Ureter (tissue), 1 donor: Measurements from ENCODE around the gene PPP1R37. TPM values are rescaled to one million over a fixed set of nuclear protein-coding genes. Genes with fewer than 3 reads are reported as not detected.
A peak's percentile ranks its signal among the peaks of the same experiment; 100 is the strongest.
"Not testable (repeated sequence)": the region's sequence is repeated elsewhere in the genome, so short reads cannot be mapped to it uniquely, and the experiment has no call there.

Experiments used
- DNase-seq: peaks from one replicate; pipeline ENCODE4 v3.0.0-alpha.2; 2020; ENCODE audit warnings: low spot score
- total RNA-seq: library from RNA; stranded (reverse); gene quantifications from one replicate; pipeline ENCODE4 v1.2.4, GENCODE V29; 2023
- donor health status: DM: yes; HTN: yes; CAD: no.

The PPP1R37 gene
- total RNA-seq, 1 donor from 2014 or later = 89.3 TPM

DNA sequence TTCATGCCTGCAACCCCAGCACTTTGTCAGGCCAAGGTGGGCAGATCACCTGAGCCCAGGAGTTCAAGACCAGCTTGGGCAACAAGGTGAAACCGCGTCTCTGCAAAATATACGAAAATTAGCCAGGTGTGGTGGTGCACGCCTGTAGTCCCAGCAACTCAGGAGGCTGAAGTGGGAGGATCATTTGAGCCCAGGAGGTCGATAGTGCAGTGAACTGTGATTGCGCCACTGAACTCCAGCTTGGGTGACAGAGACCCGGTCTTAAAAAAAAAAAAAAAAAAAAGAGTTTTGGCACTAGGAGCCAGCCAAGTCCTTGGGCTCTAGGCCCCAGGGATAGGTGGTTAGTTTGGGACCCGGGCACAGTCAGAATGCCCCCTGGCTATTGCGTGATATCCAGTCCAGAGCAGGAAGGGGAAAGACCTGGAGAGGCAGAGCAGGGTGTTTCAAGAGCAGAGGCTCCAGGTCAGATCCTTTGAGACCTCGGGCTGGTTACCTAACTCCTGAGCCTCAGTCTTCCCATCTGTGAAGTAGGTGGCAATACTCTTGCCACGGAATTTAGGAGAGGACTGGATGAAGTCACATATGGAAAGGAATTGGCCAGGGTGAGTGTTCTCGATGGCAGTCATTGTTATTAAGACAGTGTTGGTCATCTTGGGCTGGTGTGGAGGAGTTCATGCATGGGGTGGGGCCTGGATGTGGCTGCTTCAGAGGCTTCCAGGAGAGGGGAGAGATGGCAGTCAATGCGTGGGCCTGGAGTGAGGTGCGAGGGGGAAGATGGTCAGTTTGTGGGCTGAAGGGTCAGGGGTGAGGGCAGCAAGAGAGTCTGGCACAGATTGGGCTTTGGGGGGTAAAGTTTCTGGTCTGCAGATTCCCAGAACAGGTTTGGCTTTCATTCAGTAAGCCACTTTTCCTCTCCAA lies 2.8 kb downstream of the PPP1R37 start:
- DNase-seq = no peak

- no peak for DNase-seq
These were observed 3.7 kb downstream of the PPP1R37 start for GRCh38 chr19:45096700-45097099.

DNA sequence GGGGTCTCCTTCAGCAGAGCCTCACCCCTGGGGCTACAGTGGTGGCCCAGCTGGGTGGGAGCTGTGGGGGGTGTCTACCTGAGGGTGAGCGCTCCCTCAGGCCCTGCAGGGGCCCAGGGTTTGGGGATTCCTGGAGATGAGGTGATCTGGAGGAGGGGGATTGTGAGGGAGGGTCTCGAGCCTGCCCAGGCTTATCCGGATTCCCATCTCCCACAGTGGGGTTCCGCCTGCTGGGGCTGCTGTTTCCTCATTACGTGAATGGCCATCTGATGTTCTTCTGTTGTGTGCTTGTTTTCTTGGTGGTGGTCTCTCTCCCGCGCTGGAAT lies 4.4 kb downstream of the PPP1R37 start:
- DNase-seq = no peak

DNA sequence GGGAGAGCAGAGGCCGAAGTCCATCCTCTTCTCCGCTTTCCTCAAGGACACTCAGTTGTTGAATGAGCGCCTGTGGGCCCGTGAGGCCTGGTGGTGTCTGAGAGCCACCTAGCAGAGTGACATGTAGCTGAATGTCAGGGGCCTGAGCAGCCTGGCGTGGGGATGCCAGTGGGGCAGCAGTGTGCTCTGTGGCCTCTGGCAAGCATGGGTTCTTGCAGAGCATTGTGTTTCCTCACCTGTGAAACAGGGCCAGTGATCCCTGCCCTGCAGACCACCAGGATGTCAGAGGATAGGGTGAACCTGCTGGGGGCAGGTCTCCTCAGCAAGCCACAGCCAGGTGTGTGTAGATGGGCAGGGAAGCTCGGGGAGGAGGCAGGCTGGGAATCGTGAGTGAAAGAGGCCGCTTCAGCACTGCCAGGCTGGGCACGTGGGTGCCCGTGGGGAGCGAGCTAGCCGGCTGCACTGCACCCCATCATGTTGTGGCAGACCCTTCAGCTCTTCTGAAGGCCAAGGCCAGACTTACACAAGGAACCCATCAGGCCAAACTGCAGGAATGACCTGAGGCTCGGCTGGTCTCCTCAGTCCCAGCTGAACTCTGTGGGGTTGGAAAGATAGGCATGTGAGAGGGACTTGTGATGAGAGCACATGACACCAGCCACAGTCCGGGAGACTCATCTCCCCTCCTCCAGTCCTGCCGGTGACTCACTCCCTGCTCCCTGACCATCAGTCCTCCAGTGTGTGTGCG lies 5.0 kb downstream of the PPP1R37 start:
- peak; percentile 70 for DNase-seq

- no peak for DNase-seq
These were observed 5.8 kb downstream of the PPP1R37 start for GRCh38 chr19:45098521-45099466.

DNA sequence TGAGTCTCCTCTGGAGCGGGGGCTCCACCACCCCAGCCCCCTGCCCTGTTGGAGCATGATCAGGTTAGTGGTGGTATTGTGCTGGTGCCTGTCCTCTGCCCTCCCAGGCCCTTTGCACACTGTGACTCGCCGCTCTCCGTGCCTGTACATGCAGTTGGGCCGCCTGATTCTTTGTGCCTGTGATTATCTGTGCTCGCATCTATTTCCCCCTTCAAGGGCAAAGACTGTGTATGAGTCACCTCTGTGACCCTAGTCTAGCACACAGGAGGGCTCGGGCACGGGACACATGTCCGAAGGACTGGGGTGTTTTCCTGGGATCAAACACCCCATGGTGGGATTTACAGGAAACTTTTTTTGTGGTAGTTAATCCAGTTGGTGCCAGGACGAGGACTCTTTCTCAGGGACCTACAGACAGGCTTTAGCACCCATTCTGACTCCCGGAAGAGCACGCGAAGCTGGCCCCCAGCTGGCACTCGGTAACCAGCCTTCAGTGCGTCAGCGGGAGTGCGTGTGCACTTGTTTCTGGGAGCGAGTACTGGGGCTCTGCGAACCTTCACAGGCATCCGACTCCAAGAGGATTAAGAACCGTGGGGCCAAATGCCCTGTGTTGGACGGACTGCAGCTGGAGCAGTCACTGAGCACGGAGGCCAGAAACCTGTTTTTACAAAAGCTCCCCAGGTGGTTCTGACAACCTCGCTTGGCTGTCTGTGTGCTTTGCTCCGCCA lies 6.7 kb downstream of the PPP1R37 start:
- DNase-seq = peak; percentile 79

DNA sequence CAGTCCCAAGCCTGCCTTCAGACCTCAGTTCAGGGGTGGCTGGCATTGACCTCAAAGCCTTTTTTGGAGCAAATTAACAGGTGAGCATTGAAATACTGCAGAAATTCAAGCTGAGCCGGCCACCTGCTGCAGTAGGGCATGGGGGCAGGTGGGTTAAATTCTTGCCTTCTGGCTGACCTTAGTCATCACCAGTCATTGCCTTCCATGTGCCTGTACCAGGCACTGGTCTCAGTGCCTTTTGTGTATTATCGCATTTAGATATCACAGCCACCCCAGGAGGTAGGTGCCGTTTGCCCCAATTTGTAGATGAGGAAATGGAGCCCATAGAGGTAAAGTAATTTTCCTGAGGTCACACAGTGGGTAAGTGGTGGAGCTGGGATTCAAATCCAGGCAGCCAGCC lies 7.2 kb downstream of the PPP1R37 start:
- DNase-seq = no peak

DNA sequence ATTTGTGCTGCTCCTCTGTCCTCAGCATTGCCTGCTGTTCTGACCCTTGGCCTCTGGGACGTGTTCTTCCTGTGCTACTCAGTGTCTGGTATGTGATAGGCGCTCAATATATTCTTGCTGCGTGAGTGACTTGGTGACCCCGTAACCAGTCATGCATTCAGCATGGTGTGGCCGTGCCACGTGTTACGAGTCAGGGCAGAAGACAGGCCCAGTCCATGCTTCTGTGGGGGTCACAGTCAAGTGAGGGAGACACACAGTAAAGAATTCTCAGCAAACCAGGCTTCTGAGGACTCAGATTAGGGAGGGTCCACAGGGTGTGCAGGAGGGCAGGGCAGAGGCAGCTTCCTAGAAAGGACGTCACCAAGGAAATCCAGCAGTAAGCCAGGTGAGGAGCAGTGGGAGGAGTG lies 7.9 kb downstream of the PPP1R37 start:
- no peak for DNase-seq

GRCh38 chr19:45101806-45102205 lies 8.8 kb downstream of the PPP1R37 start:
- DNase-seq = no peak

GRCh38 chr19:45102481-45102880 lies 9.5 kb downstream of the PPP1R37 start:
- DNase-seq = no peak

GRCh38 chr19:45103156-45103507 lies 10.2 kb downstream of the PPP1R37 start:
- no peak for DNase-seq

- no peak for DNase-seq
These were observed 10.7 kb downstream of the PPP1R37 start for GRCh38 chr19:45103508-45104319.

- no peak for DNase-seq
These were observed 11.8 kb downstream of the PPP1R37 start for GRCh38 chr19:45104658-45105349.

DNA sequence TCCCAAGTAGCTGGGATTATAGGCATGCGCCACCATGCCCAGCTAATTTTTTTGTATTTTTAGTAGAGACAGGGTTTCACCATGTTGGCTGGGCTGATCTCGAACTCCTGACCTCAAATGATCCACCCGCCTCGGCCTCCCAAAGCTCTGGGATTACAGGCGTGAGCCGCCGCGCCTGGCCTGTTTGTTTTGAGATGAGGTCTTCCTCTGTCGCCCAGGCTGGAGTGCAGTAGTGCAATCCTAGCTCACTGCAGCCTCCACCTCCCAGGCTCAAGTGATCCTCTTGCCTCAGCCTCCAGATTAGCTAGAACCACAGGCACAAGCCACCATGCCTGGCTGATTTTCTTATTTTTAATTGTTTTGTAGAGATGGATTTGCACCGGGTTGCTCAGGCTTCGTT lies 13.4 kb downstream of the PPP1R37 start:
- DNase-seq = not testable (repeated sequence)

- no peak for DNase-seq
These were observed 14.7 kb downstream of the PPP1R37 start for GRCh38 chr19:45107621-45108150.

- no peak for DNase-seq
These were observed 17.9 kb downstream of the PPP1R37 start for GRCh38 chr19:45110851-45111266.

DNA sequence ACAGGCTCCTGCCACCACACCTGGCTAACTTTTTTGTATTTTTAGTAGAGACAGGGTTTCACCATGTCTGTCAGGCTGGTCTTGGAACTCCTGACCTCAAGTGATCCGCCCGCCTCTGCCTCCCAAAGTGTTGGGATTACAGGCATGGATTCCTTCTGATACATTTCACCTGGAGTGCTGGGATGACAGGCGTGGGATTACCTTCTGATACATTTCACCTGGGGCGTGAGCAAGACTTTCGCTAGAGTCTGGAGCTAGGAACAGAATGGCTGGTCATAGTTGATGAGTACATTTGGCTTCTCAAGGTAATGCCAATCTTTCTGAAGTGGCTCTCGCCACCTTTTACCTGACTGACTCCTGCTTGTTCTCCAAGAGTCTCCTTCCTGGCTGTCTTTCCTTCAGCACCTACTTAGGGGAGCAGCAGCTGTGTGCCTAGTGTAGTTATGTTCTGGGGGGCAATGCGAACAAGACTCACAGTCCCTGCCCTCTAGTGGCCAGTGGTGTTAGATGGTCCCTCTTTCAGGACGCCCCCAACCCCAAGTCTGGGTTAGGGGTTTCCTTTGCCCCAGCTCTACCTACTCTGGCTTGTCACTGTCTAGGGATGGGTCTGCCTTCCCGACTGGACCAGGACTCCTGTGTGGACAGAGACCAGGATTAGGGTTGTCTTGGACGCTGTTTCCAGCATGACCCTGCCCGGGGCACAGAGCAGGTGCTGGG lies 19.3 kb downstream of the PPP1R37 start:
- no peak for DNase-seq

- no peak for DNase-seq
These were observed 20.6 kb downstream of the PPP1R37 start for GRCh38 chr19:45113628-45114027.

- DNase-seq = no peak
These were observed 21.1 kb downstream of the PPP1R37 start for GRCh38 chr19:45114116-45114515.
